Fibroblast of skin of right quadriceps (primary cell): ENCODE measurements around the gene HMG20A.

Source experiments
- DNase-seq: peaks from one replicate; pipeline ENCODE4 v3.0.0-alpha.2; 2013

HMG20A gene

GRCh38 chr15:77503240-77503639 is 82.6 kb downstream of the HMG20A start:
- DNase-seq: no peak

- DNase-seq: no peak
Observed at GRCh38 chr15:77503764-77504163, 83.1 kb downstream of the HMG20A start.

- DNase-seq: no peak
Observed at GRCh38 chr15:77504306-77504705, 83.6 kb downstream of the HMG20A start.

- DNase-seq: no peak
Observed at GRCh38 chr15:77504871-77505270, 84.2 kb downstream of the HMG20A start.

- DNase-seq: no peak
Observed at GRCh38 chr15:77505556-77505955, 84.9 kb downstream of the HMG20A start.

GRCh38 chr15:77506311-77507142 is 85.8 kb downstream of the HMG20A start:
- no peak for DNase-seq

- peak; percentile 31 for DNase-seq
Observed at GRCh38 chr15:77507143-77507897, 86.6 kb downstream of the HMG20A start.

- DNase-seq: no peak
Observed at GRCh38 chr15:77507911-77508310, 87.2 kb downstream of the HMG20A start.

- peak; percentile 30 for DNase-seq
Observed at GRCh38 chr15:77508541-77509243, 88.0 kb downstream of the HMG20A start.

GRCh38 chr15:77510066-77511057 is 89.7 kb downstream of the HMG20A start:
- no peak for DNase-seq

- DNase-seq: no peak
Observed at GRCh38 chr15:77511869-77512268, 91.2 kb downstream of the HMG20A start.

- DNase-seq: no peak
Observed at GRCh38 chr15:77513226-77513625, 92.5 kb downstream of the HMG20A start.

- no peak for DNase-seq
Observed at GRCh38 chr15:77514641-77515402, 94.1 kb downstream of the HMG20A start.

GRCh38 chr15:77515613-77516012 is 94.9 kb downstream of the HMG20A start:
- no peak for DNase-seq

- DNase-seq: no peak
Observed at GRCh38 chr15:77516076-77516475, 95.4 kb downstream of the HMG20A start.

- DNase-seq: no peak
Observed at GRCh38 chr15:77516786-77517185, 96.1 kb downstream of the HMG20A start.

GRCh38 chr15:77517579-77517978 is 96.9 kb downstream of the HMG20A start:
- no peak for DNase-seq

- no peak for DNase-seq
Observed at GRCh38 chr15:77518458-77518857, 97.8 kb downstream of the HMG20A start.

GRCh38 chr15:77519540-77519939 is 98.9 kb downstream of the HMG20A start:
- DNase-seq: no peak

- DNase-seq: no peak
Observed at GRCh38 chr15:77521206-77521605, 100.5 kb downstream of the HMG20A start.

GRCh38 chr15:77525400-77525811 is 104.7 kb downstream of the HMG20A start:
- no peak for DNase-seq
